Ovary (tissue), 3 donors: ENCODE data around the gene NUP35.

Source experiments
- EP300 ChIP-seq: sonication (generic); formaldehyde crosslinking; IDR thresholded peaks from one replicate; pipeline ENCODE4 v1.6.1; 2017; ENCODE audit warnings: antibody characterized with exemption
- POLR2A ChIP-seq: fragments of 450-650 bp; IDR thresholded peaks from one replicate; pipeline ENCODE4 v1.6.1; 2017; ENCODE audit warnings: antibody characterized with exemption, mild to moderate bottlenecking, moderate library complexity
- TF ChIP-seq, protein P1 (sequence below), 3 donors: fragments of 450-650 bp in 2 of 3; fragments of 200-600 bp in 1 of 3; IDR thresholded peaks; one replicate each; pipeline versions ENCODE4 v1.5.1 to v1.8.0; 2016 to 2022; ENCODE audit warnings: antibody characterized with exemption in 3 of 3, mild to moderate bottlenecking in 1 of 3
- donor health status: DM: no; HTN: no; CAD: no.

DNA sequence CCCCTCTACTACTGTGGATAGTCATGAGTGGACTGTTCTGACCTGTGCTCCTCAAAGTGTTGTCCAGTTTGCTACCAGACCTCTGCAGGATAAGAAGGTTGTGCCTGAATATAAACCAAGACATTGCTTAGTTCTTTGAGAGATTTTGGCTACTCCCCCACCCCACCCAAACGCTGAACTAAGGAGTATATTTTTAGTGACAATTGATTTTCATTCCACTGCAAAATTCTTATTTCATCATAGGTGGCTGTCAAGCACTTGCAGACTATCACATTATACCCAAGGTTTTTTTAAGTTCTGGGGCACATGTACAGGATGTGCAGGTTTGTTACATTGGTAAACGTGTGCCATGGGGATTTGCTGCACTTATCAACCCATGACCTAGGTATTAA, 32.3 kb upstream of the NUP35 start:
- no peak for TF ChIP-seq POLR2A
- TF ChIP-seq, protein P1, sequence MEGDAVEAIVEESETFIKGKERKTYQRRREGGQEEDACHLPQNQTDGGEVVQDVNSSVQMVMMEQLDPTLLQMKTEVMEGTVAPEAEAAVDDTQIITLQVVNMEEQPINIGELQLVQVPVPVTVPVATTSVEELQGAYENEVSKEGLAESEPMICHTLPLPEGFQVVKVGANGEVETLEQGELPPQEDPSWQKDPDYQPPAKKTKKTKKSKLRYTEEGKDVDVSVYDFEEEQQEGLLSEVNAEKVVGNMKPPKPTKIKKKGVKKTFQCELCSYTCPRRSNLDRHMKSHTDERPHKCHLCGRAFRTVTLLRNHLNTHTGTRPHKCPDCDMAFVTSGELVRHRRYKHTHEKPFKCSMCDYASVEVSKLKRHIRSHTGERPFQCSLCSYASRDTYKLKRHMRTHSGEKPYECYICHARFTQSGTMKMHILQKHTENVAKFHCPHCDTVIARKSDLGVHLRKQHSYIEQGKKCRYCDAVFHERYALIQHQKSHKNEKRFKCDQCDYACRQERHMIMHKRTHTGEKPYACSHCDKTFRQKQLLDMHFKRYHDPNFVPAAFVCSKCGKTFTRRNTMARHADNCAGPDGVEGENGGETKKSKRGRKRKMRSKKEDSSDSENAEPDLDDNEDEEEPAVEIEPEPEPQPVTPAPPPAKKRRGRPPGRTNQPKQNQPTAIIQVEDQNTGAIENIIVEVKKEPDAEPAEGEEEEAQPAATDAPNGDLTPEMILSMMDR (IDR thresholded peaks at IDR 0.05), result no peak
- TF ChIP-seq EP300, result no peak
